Neuron (in vitro differentiated cells): ENCODE results near the gene ELAVL1.
"Not testable (repeated sequence)": the region's sequence is repeated elsewhere in the genome, so short reads cannot be mapped to it uniquely, and the experiment has no call there.

ENCODE experiments used
- H2AFZ ChIP-seq: one replicate; pipeline ENCODE4 v1.6.1; 2013; ENCODE audit warnings: low read depth, mild to moderate bottlenecking, inconsistent platforms, low read length, moderate library complexity
- H3K27me3 ChIP-seq: one replicate; pipeline ENCODE4 v1.6.1; 2013; ENCODE audit warnings: low read length; ENCODE audit not compliant: insufficient read depth
- H3K36me3 ChIP-seq: one replicate; pipeline ENCODE4 v1.6.1; 2013; ENCODE audit warnings: low read length; ENCODE audit not compliant: insufficient read depth
- H3K4me1 ChIP-seq: one replicate; pipeline ENCODE4 v1.6.1; 2013; ENCODE audit warnings: low read length; ENCODE audit not compliant: insufficient read depth
- H3K4me3 ChIP-seq: 2 replicates; pipeline ENCODE4 v1.5.1; 2013; ENCODE audit warnings: mild to moderate bottlenecking, low read length, moderate library complexity
- H3K9me3 ChIP-seq: one replicate; pipeline ENCODE4 v1.6.1; 2013; ENCODE audit warnings: low read length

Gene ELAVL1

GRCh38 chr19:7968008-7968795 is 37.2 kb downstream of the ELAVL1 start:
- Histone ChIP-seq H3K27me3 (no peaks in the 10 kb centered on the region), H3K4me1 (no peaks in the 10 kb centered on the region), H2AFZ (no peak overlapping the region), H3K9me3 (no peaks in the 10 kb centered on the region), H3K36me3 (peaks cover 77% of the 10 kb centered on the region), H3K4me3 (no peak overlapping the region)

- Histone ChIP-seq H2AFZ (no peak overlapping the region), H3K4me3 (no peak overlapping the region), H3K9me3 (no peaks in the 10 kb centered on the region), H3K27me3 (no peaks in the 10 kb centered on the region), H3K4me1 (no peaks in the 10 kb centered on the region), H3K36me3 (peaks cover 83% of the 10 kb centered on the region)
Measured at GRCh38 chr19:7965921-7966665, 39.3 kb downstream of the ELAVL1 start.

GRCh38 chr19:7965259-7965841 is 40.1 kb downstream of the ELAVL1 start:
- peaks cover 89% of the 10 kb centered on the region for H3K36me3 ChIP-seq

GRCh38 chr19:7963566-7963965 is 41.9 kb downstream of the ELAVL1 start:
- Histone ChIP-seq H2AFZ (no peak overlapping the region), H3K4me1 (no peaks in the 10 kb centered on the region), H3K36me3 (peaks cover 85% of the 10 kb centered on the region), H3K27me3 (no peaks in the 10 kb centered on the region), H3K4me3 (no peak overlapping the region), H3K9me3 (no peaks in the 10 kb centered on the region)

More at GRCh38 chr19:7965259-7965841, 40.1 kb downstream of the ELAVL1 start:
- Histone ChIP-seq H3K4me3 (no peak overlapping the region), H3K9me3 (no peaks in the 10 kb centered on the region), H2AFZ (no peak overlapping the region), H3K4me1 (no peaks in the 10 kb centered on the region), H3K27me3 (no peaks in the 10 kb centered on the region)

- Histone ChIP-seq H3K4me3 (no peak overlapping the region), H3K36me3 (peaks cover 80% of the 10 kb centered on the region), H3K4me1 (no peaks in the 10 kb centered on the region), H2AFZ (no peak overlapping the region), H3K9me3 (no peaks in the 10 kb centered on the region), H3K27me3 (no peaks in the 10 kb centered on the region)
Measured at GRCh38 chr19:7962644-7963268, 42.7 kb downstream of the ELAVL1 start.

GRCh38 chr19:7961920-7962626 is 43.4 kb downstream of the ELAVL1 start:
- Histone ChIP-seq H3K4me3 (no peak overlapping the region), H3K36me3 (peaks cover 74% of the 10 kb centered on the region), H2AFZ (no peak overlapping the region), H3K27me3 (no peaks in the 10 kb centered on the region), H3K9me3 (no peaks in the 10 kb centered on the region), H3K4me1 (no peaks in the 10 kb centered on the region)

GRCh38 chr19:7961082-7961481 is 44.4 kb downstream of the ELAVL1 start:
- H3K9me3 ChIP-seq, H3K4me1 ChIP-seq, H3K27me3 ChIP-seq, H2AFZ ChIP-seq, H3K4me3 ChIP-seq: not testable (repeated sequence)
- peaks cover 64% of the 10 kb centered on the region for H3K36me3 ChIP-seq

GRCh38 chr19:7959211-7959610 is 46.2 kb downstream of the ELAVL1 start:
- Histone ChIP-seq H3K4me3 (no peak overlapping the region), H3K9me3 (no peaks in the 10 kb centered on the region), H2AFZ (no peak overlapping the region), H3K27me3 (no peaks in the 10 kb centered on the region), H3K4me1 (no peaks in the 10 kb centered on the region), H3K36me3 (peaks cover 47% of the 10 kb centered on the region)

- H3K9me3 ChIP-seq = no peaks in the 10 kb centered on the region
- H2AFZ ChIP-seq = no peak overlapping the region
- H3K36me3 ChIP-seq = peaks cover 14% of the 10 kb centered on the region
- no peaks in the 10 kb centered on the region for H3K4me1 ChIP-seq
- H3K4me3 ChIP-seq = no peak overlapping the region
- no peaks in the 10 kb centered on the region for H3K27me3 ChIP-seq
Measured at GRCh38 chr19:7955696-7956095, 49.7 kb downstream of the ELAVL1 start.

GRCh38 chr19:7953576-7953975 is 51.9 kb downstream of the ELAVL1 start:
- no peaks in the 10 kb centered on the region for H3K27me3 ChIP-seq
- H3K9me3 ChIP-seq = no peaks in the 10 kb centered on the region
- H2AFZ ChIP-seq = no peak overlapping the region
- H3K4me3 ChIP-seq = no peak overlapping the region
- peaks cover 3% of the 10 kb centered on the region for H3K36me3 ChIP-seq
- no peaks in the 10 kb centered on the region for H3K4me1 ChIP-seq

GRCh38 chr19:7953060-7953459 is 52.4 kb downstream of the ELAVL1 start:
- Histone ChIP-seq H3K4me1 (no peaks in the 10 kb centered on the region), H3K36me3 (no peaks in the 10 kb centered on the region), H2AFZ (no peak overlapping the region), H3K27me3 (no peaks in the 10 kb centered on the region), H3K4me3 (no peak overlapping the region), H3K9me3 (no peaks in the 10 kb centered on the region)

GRCh38 chr19:7947939-7948338 is 57.5 kb downstream of the ELAVL1 start:
- H2AFZ ChIP-seq = no peak overlapping the region
- H3K36me3 ChIP-seq = no peaks in the 10 kb centered on the region
- H3K4me1 ChIP-seq = no peaks in the 10 kb centered on the region
- H3K9me3 ChIP-seq = peaks cover 1% of the 10 kb centered on the region
- no peaks in the 10 kb centered on the region for H3K27me3 ChIP-seq
- H3K4me3 ChIP-seq = no peak overlapping the region
